H1 (cell line): Measurements from ENCODE around the gene COL5A1. TPM values are rescaled to one million over a fixed set of nuclear protein-coding genes. Genes with fewer than 3 reads are reported as not detected.
A peak's percentile ranks its signal among the peaks of the same experiment; 100 is the strongest.

Source experiments
- CTCF ChIA-PET: fragments of 300-600 bp; sonication (Branson Sonifier 250); formaldehyde crosslinking; loops from one replicate; lab custom pipeline; 2021; ENCODE audit not compliant: partially characterized antibody; lab: Charles Lee
- POLR2A ChIA-PET: fragments of 300-600 bp; sonication (Branson Sonifier 250); formaldehyde crosslinking; loops from one replicate; lab custom pipeline; 2021; ENCODE audit warnings: inconsistent platforms; ENCODE audit not compliant: partially characterized antibody; lab: Charles Lee
- DNase-seq, 2 experiments: peaks; one replicate each; pipeline versions ENCODE4 v3.0.0 to v3.0.0-alpha.2; 2010 to 2022; ENCODE audit warnings: low spot score in 2 of 2, low read depth in 1 of 2, mixed read lengths in 1 of 2
- FAIRE-seq: peaks from 2 replicates; lab custom pipeline; 2011; peaks lifted over from hg19 to GRCh38; lab: Jason Lieb, UNC
- H2AFZ ChIP-seq: 2 replicates; pipeline ENCODE4 v1.8.1; 2012; ENCODE audit warnings: low read length, inconsistent platforms
- H2AK5ac ChIP-seq: 2 replicates; pipeline ENCODE4 v1.6.1; 2013; ENCODE audit warnings: low read depth, low read length
- H2BK120ac ChIP-seq: replicated peaks from 2 replicates; pipeline ENCODE3; 2013; ENCODE audit warnings: low read depth, low read length, inconsistent platforms
- H2BK12ac ChIP-seq: 2 replicates; pipeline ENCODE4 v1.6.1; 2013; ENCODE audit warnings: low read depth, low read length
- H2BK15ac ChIP-seq: 2 replicates; pipeline ENCODE4 v1.6.1; 2013; ENCODE audit warnings: low read length
- H2BK20ac ChIP-seq: 2 replicates; pipeline ENCODE4 v1.6.1; 2013; ENCODE audit warnings: low read length
- H2BK5ac ChIP-seq: 2 replicates; pipeline ENCODE4 v1.6.1; 2013; ENCODE audit warnings: low read depth, low read length
- H3K14ac ChIP-seq: 2 replicates; pipeline ENCODE4 v1.6.1; 2013; ENCODE audit warnings: inconsistent platforms; ENCODE audit not compliant: insufficient read length
- H3K18ac ChIP-seq: 2 replicates; pipeline ENCODE4 v1.6.1; 2013; ENCODE audit warnings: low read length; ENCODE audit errors: extremely low read depth
- H3K23ac ChIP-seq: 2 replicates; pipeline ENCODE4 v1.6.1; 2013; ENCODE audit warnings: inconsistent platforms; ENCODE audit not compliant: insufficient read length
- H3K23me2 ChIP-seq: 2 replicates; pipeline ENCODE4 v1.6.1; 2013; ENCODE audit warnings: low read depth, low read length
- H3K27ac ChIP-seq: 2 replicates; pipeline ENCODE4 v1.6.1; 2011; ENCODE audit warnings: low read depth, low read length, inconsistent platforms
- H3K27me3 ChIP-seq, 4 experiments: replicated peaks in 1 of 4; 1 replicate in 1 of 4; 2 replicates in 3 of 4; pipeline versions ENCODE4 v1.6.1 to v1.8.1; 2011 to 2013; ENCODE audit warnings: low read length in 3 of 4, mild to moderate bottlenecking in 3 of 4, inconsistent platforms in 2 of 4, mixed read lengths in 2 of 4, moderate library complexity in 1 of 4; ENCODE audit not compliant: control insufficient read depth in 3 of 4, insufficient read depth in 3 of 4; ENCODE audit errors: extremely low read depth in 1 of 4
- H3K36me3 ChIP-seq, 4 experiments: 2 replicates each; pipeline versions ENCODE4 v1.6.1 to v1.8.1; 2011 to 2013; ENCODE audit warnings: mild to moderate bottlenecking in 4 of 4, low read length in 3 of 4, moderate library complexity in 2 of 4, control low read depth in 1 of 4, inconsistent platforms in 1 of 4; ENCODE audit not compliant: insufficient read depth in 4 of 4, control insufficient read depth in 2 of 4
- H3K4ac ChIP-seq: replicated peaks from 2 replicates; pipeline ENCODE3; 2013; ENCODE audit warnings: low read length, low read depth, mixed read lengths, inconsistent platforms; ENCODE audit not compliant: insufficient read length
- H3K4me1 ChIP-seq, 4 experiments: replicated peaks in 1 of 4; 1 replicate in 1 of 4; 2 replicates in 3 of 4; pipeline versions ENCODE4 v1.6.1 to v1.8.1; 2011 to 2013; ENCODE audit warnings: low read length in 3 of 4, inconsistent platforms in 2 of 4, mixed read lengths in 1 of 4; ENCODE audit not compliant: insufficient read depth in 4 of 4, control insufficient read depth in 3 of 4
- H3K4me2 ChIP-seq, 2 experiments: 2 replicates each; pipeline versions ENCODE4 v1.6.1 to v1.8.1; 2011 to 2013; ENCODE audit warnings: low read depth in 2 of 2, low read length in 2 of 2, control low read depth in 1 of 2, inconsistent platforms in 1 of 2, mild to moderate bottlenecking in 1 of 2; ENCODE audit not compliant: insufficient read depth in 1 of 2
- H3K4me3 ChIP-seq, 4 experiments: fragments of 200-600, 300-600 bp in 1 of 4; sonication (generic), shearing (Covaris generic), sonication (Bioruptor Twin) in 1 of 4; 2 replicates each; pipeline versions ENCODE4 v1.5.1 to v1.8.1; 2011 to 2016; ENCODE audit warnings: low read length in 4 of 4, low read depth in 3 of 4, control low read depth in 2 of 4, inconsistent platforms in 2 of 4, mild to moderate bottlenecking in 2 of 4, mixed read lengths in 1 of 4, moderate library complexity in 1 of 4; ENCODE audit not compliant: insufficient read depth in 2 of 4; ENCODE audit errors: extremely low read depth in 1 of 4
- H3K56ac ChIP-seq: replicated peaks from 2 replicates; pipeline ENCODE3; 2013; ENCODE audit warnings: low read depth, mild to moderate bottlenecking, mixed read lengths, low read length, inconsistent platforms; ENCODE audit not compliant: insufficient read length
- H3K79me1 ChIP-seq: 2 replicates; pipeline ENCODE4 v1.6.1; 2013; ENCODE audit warnings: low read depth, low read length, control low read depth
- H3K79me2 ChIP-seq, 2 experiments: 2 replicates each; pipeline versions ENCODE4 v1.6.1 to v1.8.1; 2012 to 2013; ENCODE audit warnings: low read length in 2 of 2, mild to moderate bottlenecking in 2 of 2, inconsistent platforms in 1 of 2; ENCODE audit not compliant: insufficient read depth in 2 of 2, control insufficient read depth in 1 of 2
- H3K9ac ChIP-seq, 4 experiments: replicated peaks in 1 of 4; 1 replicate in 1 of 4; 2 replicates in 3 of 4; pipeline versions ENCODE4 v1.6.1 to v1.8.1; 2011 to 2013; ENCODE audit warnings: low read depth in 3 of 4, low read length in 3 of 4, control low read depth in 2 of 4, mild to moderate bottlenecking in 2 of 4, moderate library complexity in 2 of 4, inconsistent platforms in 1 of 4; ENCODE audit errors: extremely low read depth in 1 of 4
- H3K9me3 ChIP-seq, 2 experiments: 2 replicates each; pipeline versions ENCODE4 v1.6.1 to v1.8.1; 2012 to 2013; ENCODE audit warnings: mild to moderate bottlenecking in 2 of 2, moderate library complexity in 2 of 2, control low read depth in 1 of 2, inconsistent platforms in 1 of 2, low read depth in 1 of 2, low read length in 1 of 2, mixed read lengths in 1 of 2; ENCODE audit not compliant: insufficient read depth in 2 of 2
- H4K20me1 ChIP-seq, 2 experiments: replicated peaks in 1 of 2; 2 replicates each; pipeline versions ENCODE3 to v1.8.1; 2011 to 2013; ENCODE audit warnings: inconsistent platforms in 2 of 2, low read length in 2 of 2, mild to moderate bottlenecking in 1 of 2; ENCODE audit not compliant: insufficient read depth in 2 of 2, control insufficient read depth in 1 of 2
- H4K5ac ChIP-seq: 2 replicates; pipeline ENCODE4 v1.6.1; 2013; ENCODE audit warnings: low read length, low read depth, mixed read lengths, inconsistent platforms; ENCODE audit not compliant: insufficient read length
- H4K8ac ChIP-seq: 2 replicates; pipeline ENCODE4 v1.8.0; 2013; ENCODE audit warnings: mild to moderate bottlenecking, moderate library complexity, low read length, inconsistent platforms; ENCODE audit not compliant: insufficient read depth; ENCODE audit errors: extremely low read depth
- H4K91ac ChIP-seq: replicated peaks from 2 replicates; pipeline ENCODE3; 2013; ENCODE audit warnings: low read length, mixed read lengths, inconsistent platforms; ENCODE audit not compliant: insufficient read length
- CTBP2 ChIP-seq: IDR thresholded peaks from 2 replicates; pipeline ENCODE4 v1.7.0; 2011; ENCODE audit warnings: borderline replicate concordance, mild to moderate bottlenecking, moderate library complexity, mixed read lengths, low read length; ENCODE audit not compliant: insufficient read depth, insufficient read length
- EP300 ChIP-seq, 2 experiments: IDR thresholded peaks; 1 replicate in 1 of 2; 2 replicates in 1 of 2; pipeline ENCODE4 v1.6.1; 2011 to 2012; ENCODE audit warnings: low read depth in 2 of 2, low read length in 2 of 2, mild to moderate bottlenecking in 2 of 2, borderline replicate concordance in 1 of 2, inconsistent platforms in 1 of 2, moderate library complexity in 1 of 2
- GTF2F1 ChIP-seq: IDR thresholded peaks from 2 replicates; pipeline ENCODE4 v1.6.1; 2012; ENCODE audit warnings: low read depth, low read length, improper control_type of control experiment, borderline replicate concordance
- JUND ChIP-seq: IDR thresholded peaks from 2 replicates; pipeline ENCODE4 v1.6.1; 2011; ENCODE audit warnings: mild to moderate bottlenecking, improper control_type of control experiment, low read length
- MAFK ChIP-seq: IDR thresholded peaks from 2 replicates; pipeline ENCODE4 v1.6.1; 2012; ENCODE audit warnings: low read depth, mild to moderate bottlenecking, improper control_type of control experiment, low read length
- RFX5 ChIP-seq: IDR thresholded peaks from 2 replicates; pipeline ENCODE4 v1.6.1; 2011; ENCODE audit warnings: low read depth, low read length, improper control_type of control experiment, borderline replicate concordance
- SAP30 ChIP-seq: fragments of 300-600 bp; sonication (generic); IDR thresholded peaks from 2 replicates; pipeline ENCODE4 v1.7.1; 2012; ENCODE audit warnings: low read length, moderate library complexity, mild to moderate bottlenecking, inconsistent platforms; ENCODE audit not compliant: insufficient read depth, insufficient replicate concordance
- SIN3A ChIP-seq, 2 experiments: IDR thresholded peaks in 1 of 2; conservative IDR thresholded peaks in 1 of 2; 2 replicates each; pipeline ENCODE4 v1.6.1; 2011 to 2012; ENCODE audit warnings: low read length in 2 of 2, improper control_type of control experiment in 1 of 2, low read depth in 1 of 2, mild to moderate bottlenecking in 1 of 2
- SP2 ChIP-seq: IDR thresholded peaks from 2 replicates; pipeline ENCODE4 v1.6.1; 2012; ENCODE audit warnings: mild to moderate bottlenecking, low read length, inconsistent platforms
- YY1 ChIP-seq: IDR thresholded peaks from 2 replicates; pipeline ENCODE4 v1.6.1; 2011; ENCODE audit warnings: low read depth, mild to moderate bottlenecking, low read length
- WGBS, 2 experiments: shearing (Covaris generic) in 1 of 2; methylation state at CpG; one replicate each; pipeline versions ENCODE4 v1.1.6 to v1.1.7; 2013 to 2015; ENCODE audit warnings: low lambda C conversion rate in 2 of 2, mixed read lengths in 2 of 2, inconsistent platforms in 1 of 2, low coverage in 1 of 2, missing lambda C conversion rate in 1 of 2; ENCODE audit not compliant: insufficient replicate concordance in 2 of 2, insufficient coverage in 1 of 2, insufficient read length in 1 of 2; ENCODE audit errors: extremely low coverage in 1 of 2, missing lambda C conversion rate in 1 of 2; 5-methylcytosine and 5-hydroxymethylcytosine counted together
- polyA plus RNA-seq, 7 experiments: library from polyadenylated mRNA; depleted of rRNA in 3 of 7; stranded (reverse) in 5 of 7; unstranded in 2 of 7; fragments of >200 nt in 5 of 7; fragments of 200-250 nt in 2 of 7; gene quantifications; 1 replicate in 5 of 7; 2 replicates in 1 of 7; 4 replicates in 1 of 7; pipeline versions ENCODE4 v1.2.1 to v1.2.3, GENCODE V29; 2011 to 2013; ENCODE audit warnings: missing spikeins in 2 of 7, mixed read lengths in 2 of 7
- total RNA-seq: library from RNA; stranded (reverse); fragmentation: NEBNext Ultra II Directional; extraction: Animal tissue kit (Norgen Biotek cat#: 25700); gene quantifications from 2 replicates; pipeline ENCODE4 v1.2.1, GENCODE V29; 2021
- TF ChIP-seq, protein P1 (sequence below): IDR thresholded peaks from 2 replicates; pipeline ENCODE4 v1.6.1; 2012; ENCODE audit warnings: inconsistent platforms

The COL5A1 gene
- total and polyA plus RNA-seq, 2 of the 8 experiments (the other 6 are each of a cell fraction or from before 2014, with no cell fraction given): 3.8 to 12.0 TPM

DNA sequence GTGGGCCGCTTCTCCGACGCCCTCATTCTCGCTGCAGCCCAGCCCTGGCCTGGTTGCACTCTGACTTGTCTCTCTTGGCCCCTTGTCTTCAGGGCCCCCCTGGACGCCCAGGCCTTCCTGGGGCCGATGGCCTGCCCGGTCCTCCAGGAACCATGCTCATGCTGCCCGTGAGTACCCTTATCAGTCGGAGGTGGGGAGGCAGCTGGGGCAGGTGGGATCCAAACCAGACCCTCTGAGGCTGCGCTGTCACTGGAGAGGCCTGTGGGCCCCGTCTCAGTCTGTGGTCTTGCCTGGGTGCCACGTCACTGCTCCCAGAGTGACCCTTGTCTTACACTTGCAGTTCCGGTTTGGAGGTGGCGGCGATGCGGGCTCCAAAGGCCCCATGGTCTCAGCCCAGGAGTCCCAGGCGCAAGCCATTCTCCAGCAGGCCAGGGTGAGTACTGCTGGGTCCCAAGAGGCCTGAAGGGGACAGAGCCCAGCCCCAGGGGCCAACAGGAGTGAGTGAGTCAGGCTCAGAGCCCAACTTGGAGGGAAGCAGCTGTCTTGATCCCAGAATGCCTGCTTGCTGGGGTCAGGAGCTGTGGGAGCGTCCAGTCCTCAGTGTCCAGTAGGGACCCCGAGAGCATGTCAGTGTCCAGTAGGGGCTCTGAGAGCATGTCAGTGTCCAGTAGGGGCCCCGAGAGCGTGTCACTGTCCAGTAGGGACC lies 109.0 kb downstream of the COL5A1 start:
- no peak overlapping the region for H2BK120ac ChIP-seq
- CTCF ChIA-PET: interaction anchor here (1.2 to 2.7 kb wide), 4 partner anchors 8 to 32 kb away, joined by 3 to 9 read pairs (median 4); no protein-coding TSS in a partner anchor
- H3K14ac ChIP-seq: no peak overlapping the region
- peaks cover 0 to 13% (median 6%) of the 10 kb centered on the region in 4 experiments; a peak in 2 of 8 replicates for H3K36me3 ChIP-seq
- H2BK20ac ChIP-seq: no peak overlapping the region
- no peak overlapping the region for H4K5ac ChIP-seq
- H3K18ac ChIP-seq: no peak overlapping the region
- H3K27ac ChIP-seq: no peak overlapping the region
- H2BK12ac ChIP-seq: no peak overlapping the region
- H3K79me2 ChIP-seq: no peaks in the 10 kb centered on the region; a peak in 1 of 4 replicates
- POLR2A ChIA-PET: no interaction called here
- H3K4ac ChIP-seq: no peak overlapping the region
- DNase-seq: no peak
- peaks cover 0 to 9% of the 10 kb centered on the region in 2 experiments for H4K20me1 ChIP-seq
- no peak overlapping the region for H3K23ac ChIP-seq
- no peak overlapping the region for H3K9ac ChIP-seq
- H3K79me1 ChIP-seq: no peaks in the 10 kb centered on the region
- peaks cover 10 to 17% of the 10 kb centered on the region in 2 experiments; a peak in 3 of 4 replicates for H3K9me3 ChIP-seq
- H3K4me3 ChIP-seq: no peak overlapping the region
- no peak overlapping the region for H2AFZ ChIP-seq
- no peaks in the 10 kb centered on the region; a peak in 1 of 7 replicates for H3K27me3 ChIP-seq
- no peak overlapping the region for H2BK15ac ChIP-seq
- no peak overlapping the region for H2AK5ac ChIP-seq
- H3K23me2 ChIP-seq: no peaks in the 10 kb centered on the region
- H4K91ac ChIP-seq: no peak overlapping the region
- WGBS, 2 experiments: 89% methylated on average over 21 of the region's 21 CpGs; no CpG with 5 or more reads in 1 of the 2 experiments
- H3K4me2 ChIP-seq: no peak overlapping the region
- no peaks in the 10 kb centered on the region for H3K4me1 ChIP-seq
- H4K8ac ChIP-seq: peak overlapping the region; percentile 80; the same call in 1 of the 2 replicates
- FAIRE-seq: no peak
- H2BK5ac ChIP-seq: no peak overlapping the region
- H3K56ac ChIP-seq: no peak overlapping the region
- TF ChIP-seq JUND (no peak), EP300 (IDR thresholded peaks at IDR 0.05; ENCODE audit: borderline replicate concordance in 1 of 2, low read depth in 2 of 2, low read length in 2 of 2) (no peak), RFX5 (no peak), CTBP2 (no peak), YY1 (no peak), GTF2F1 (no peak), SAP30 (no peak), SIN3A (conservative IDR thresholded peaks at IDR 0.05 in 1 of 2, IDR thresholded peaks at IDR 0.05 in 1 of 2; ENCODE audit: low read depth in 1 of 2, low read length in 2 of 2) (no peak), SP2 (no peak), MAFK (no peak)
- TF ChIP-seq, protein P1, sequence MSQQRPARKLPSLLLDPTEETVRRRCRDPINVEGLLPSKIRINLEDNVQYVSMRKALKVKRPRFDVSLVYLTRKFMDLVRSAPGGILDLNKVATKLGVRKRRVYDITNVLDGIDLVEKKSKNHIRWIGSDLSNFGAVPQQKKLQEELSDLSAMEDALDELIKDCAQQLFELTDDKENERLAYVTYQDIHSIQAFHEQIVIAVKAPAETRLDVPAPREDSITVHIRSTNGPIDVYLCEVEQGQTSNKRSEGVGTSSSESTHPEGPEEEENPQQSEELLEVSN: no peak
